H9 (cell line): Measurements from ENCODE around the gene ERN1. TPM values are rescaled to one million over a fixed set of nuclear protein-coding genes. Genes with fewer than 3 reads are reported as not detected.

Source experiments
- DNase-seq: peaks from one replicate; pipeline ENCODE4 v3.0.0-alpha.2; 2017
- H2AFZ ChIP-seq: one replicate; pipeline ENCODE4 v1.6.1; 2013; ENCODE audit warnings: mild to moderate bottlenecking, low read length, control low read depth, moderate library complexity
- H2AK5ac ChIP-seq: 2 replicates; pipeline ENCODE4 v1.6.1; 2013; ENCODE audit warnings: low read length, control low read depth, mixed read lengths; ENCODE audit not compliant: insufficient read length
- H2BK120ac ChIP-seq: one replicate; pipeline ENCODE4 v1.6.1; 2013; ENCODE audit warnings: low read depth, mild to moderate bottlenecking, low read length, control low read depth, inconsistent platforms; ENCODE audit not compliant: poor library complexity, severe bottlenecking
- H2BK12ac ChIP-seq: 2 replicates; pipeline ENCODE4 v1.6.1; 2013; ENCODE audit warnings: low read length, control low read depth, mixed read lengths, low read depth; ENCODE audit not compliant: insufficient read length
- H2BK15ac ChIP-seq: 2 replicates; pipeline ENCODE4 v1.6.1; 2013; ENCODE audit warnings: low read depth, low read length, control low read depth
- H2BK20ac ChIP-seq: one replicate; pipeline ENCODE4 v1.6.1; 2013; ENCODE audit warnings: low read depth, mild to moderate bottlenecking, low read length, control low read depth, inconsistent platforms; ENCODE audit not compliant: poor library complexity, severe bottlenecking
- H2BK5ac ChIP-seq: 2 replicates; pipeline ENCODE4 v1.6.1; 2013; ENCODE audit warnings: low read length, control low read depth, mixed read lengths; ENCODE audit not compliant: insufficient read length
- H3K14ac ChIP-seq: 2 replicates; pipeline ENCODE4 v1.6.1; 2013; ENCODE audit warnings: low read length, control low read depth; ENCODE audit not compliant: insufficient read depth
- H3K18ac ChIP-seq: 2 replicates; pipeline ENCODE4 v1.6.1; 2013; ENCODE audit warnings: low read depth, mild to moderate bottlenecking, mixed read lengths, low read length, control low read depth; ENCODE audit not compliant: insufficient read length
- H3K23ac ChIP-seq: 2 replicates; pipeline ENCODE4 v1.6.1; 2013; ENCODE audit warnings: low read length, control low read depth, mixed read lengths, low read depth; ENCODE audit not compliant: insufficient read length
- H3K23me2 ChIP-seq: 2 replicates; pipeline ENCODE4 v1.6.1; 2013; ENCODE audit warnings: low read depth, mild to moderate bottlenecking, mixed read lengths, low read length, control low read depth; ENCODE audit not compliant: insufficient read length, poor library complexity, severe bottlenecking
- H3K27ac ChIP-seq: 2 replicates; pipeline ENCODE4 v1.5.1; 2013; ENCODE audit warnings: low read length, control low read depth, mixed read lengths, low read depth; ENCODE audit not compliant: insufficient read length
- H3K27me3 ChIP-seq: 2 replicates; pipeline ENCODE4 v1.6.1; 2013; ENCODE audit warnings: low read length, control low read depth, inconsistent platforms; ENCODE audit not compliant: insufficient read depth
- H3K4ac ChIP-seq: 2 replicates; pipeline ENCODE4 v1.6.1; 2013; ENCODE audit warnings: low read depth, mild to moderate bottlenecking, control low read depth, inconsistent platforms, low read length, moderate library complexity
- H3K4me1 ChIP-seq: 2 replicates; pipeline ENCODE4 v1.6.1; 2013; ENCODE audit warnings: low read length, control low read depth, inconsistent platforms; ENCODE audit not compliant: insufficient read depth
- H3K4me2 ChIP-seq: 2 replicates; pipeline ENCODE4 v1.6.1; 2013; ENCODE audit warnings: low read length, control low read depth, mixed read lengths; ENCODE audit not compliant: insufficient read length, insufficient read depth
- H3K56ac ChIP-seq: 2 replicates; pipeline ENCODE4 v1.6.1; 2013; ENCODE audit warnings: low read depth, mild to moderate bottlenecking, mixed read lengths, low read length, control low read depth; ENCODE audit not compliant: insufficient read length
- H3K79me1 ChIP-seq: 2 replicates; pipeline ENCODE4 v1.6.1; 2013; ENCODE audit warnings: low read depth, mild to moderate bottlenecking, moderate library complexity, low read length, control low read depth, inconsistent platforms; ENCODE audit not compliant: insufficient read depth, poor library complexity, severe bottlenecking
- H3K79me2 ChIP-seq: 2 replicates; pipeline ENCODE4 v1.6.1; 2013; ENCODE audit warnings: low read length, control low read depth, inconsistent platforms; ENCODE audit not compliant: insufficient read depth
- H3K9ac ChIP-seq: 2 replicates; pipeline ENCODE4 v1.6.1; 2013; ENCODE audit warnings: low read length, control low read depth, mixed read lengths; ENCODE audit not compliant: insufficient read length; ENCODE audit errors: extremely low read depth
- H3K9me3 ChIP-seq: one replicate; pipeline ENCODE4 v1.6.1; 2013; ENCODE audit warnings: low read depth, low read length, inconsistent platforms; ENCODE audit not compliant: control insufficient read depth
- H3T11ph ChIP-seq: one replicate; pipeline ENCODE4 v1.6.1; 2013; ENCODE audit warnings: mild to moderate bottlenecking, low read length, control low read depth, inconsistent platforms
- H4K20me1 ChIP-seq: one replicate; pipeline ENCODE4 v1.6.1; 2013; ENCODE audit not compliant: control insufficient read depth, insufficient read length, insufficient read depth
- H4K5ac ChIP-seq: 2 replicates; pipeline ENCODE4 v1.6.1; 2013; ENCODE audit warnings: low read depth, mild to moderate bottlenecking, mixed read lengths, low read length, control low read depth; ENCODE audit not compliant: insufficient read length
- H4K8ac ChIP-seq: replicated peaks from 2 replicates; pipeline ENCODE4 v1.6.1; 2013; ENCODE audit warnings: low read length, control low read depth, mixed read lengths, low read depth; ENCODE audit not compliant: insufficient read length
- H4K91ac ChIP-seq: 2 replicates; pipeline ENCODE4 v1.6.1; 2013; ENCODE audit warnings: low read depth, mild to moderate bottlenecking, moderate library complexity, mixed read lengths, low read length, control low read depth; ENCODE audit not compliant: insufficient read length
- H3K27ac Mint-ChIP-seq, 3 experiments: 2 replicates in 2 of 3; 3 replicates in 1 of 3; pipeline ENCODE4 v1.8.0; 2020 to 2021; ENCODE audit warnings: mixed read lengths in 3 of 3, mild to moderate bottlenecking in 1 of 3, moderate library complexity in 1 of 3
- H3K27me3 Mint-ChIP-seq: 2 replicates; pipeline ENCODE4 v1.8.0; 2021; ENCODE audit warnings: low read depth, mild to moderate bottlenecking, moderate library complexity, mixed read lengths
- H3K36me3 Mint-ChIP-seq, 3 experiments: 2 replicates in 2 of 3; 3 replicates in 1 of 3; pipeline ENCODE4 v1.8.0; 2020 to 2021; ENCODE audit warnings: low read depth in 3 of 3, mixed read lengths in 3 of 3; ENCODE audit not compliant: insufficient read depth in 1 of 3
- H3K4me1 Mint-ChIP-seq, 2 experiments: 2 replicates each; pipeline ENCODE4 v1.8.0; 2020; ENCODE audit warnings: mixed read lengths in 2 of 2
- H3K4me3 Mint-ChIP-seq, 2 experiments: 2 replicates in 1 of 2; 3 replicates in 1 of 2; pipeline ENCODE4 v1.8.0; 2020 to 2021; ENCODE audit warnings: mild to moderate bottlenecking in 2 of 2, mixed read lengths in 2 of 2, moderate library complexity in 1 of 2
- H3K9me3 Mint-ChIP-seq, 2 experiments: 2 replicates in 1 of 2; 3 replicates in 1 of 2; pipeline ENCODE4 v1.8.0; 2020; ENCODE audit warnings: mild to moderate bottlenecking in 2 of 2, mixed read lengths in 2 of 2, moderate library complexity in 1 of 2
- CTCF ChIP-seq: fragments of 200-600 bp; sonication (generic); conservative IDR thresholded peaks from 3 replicates; pipeline ENCODE4 v1.8.0; 2021; ENCODE audit warnings: antibody characterized with exemption, mild to moderate bottlenecking
- WGBS: extraction: QIAGEN DNeasy Blood & Tissue Kit; methylation state at CpG from one replicate; pipeline ENCODE4 v1.1.7; 2013; ENCODE audit warnings: missing lambda C conversion rate, low lambda C conversion rate, mixed read lengths; ENCODE audit not compliant: insufficient read length; ENCODE audit errors: extremely low coverage; 5-methylcytosine and 5-hydroxymethylcytosine counted together
- total RNA-seq: library from RNA; stranded (reverse); gene quantifications from 2 replicates; pipeline ENCODE4 v1.2.1, GENCODE V29; 2021

The ERN1 gene
- total RNA-seq, 1 experiment from 2014 or later, result 5.0 TPM

- H3K36me3 Mint-ChIP-seq, result no peaks in the 10 kb centered on the region
- Histone ChIP-seq H3K79me2 (no peaks in the 10 kb centered on the region), H4K8ac (no peak overlapping the region), H4K5ac (no peak overlapping the region), H3K27ac (no peak overlapping the region), H3K14ac (no peak overlapping the region), H2BK12ac (no peak overlapping the region), H2BK120ac (no peak overlapping the region), H3K9ac (no peak overlapping the region), H3K4me2 (no peak overlapping the region), H3K79me1 (no peaks in the 10 kb centered on the region), H2BK5ac (no peak overlapping the region), H2BK20ac (no peak overlapping the region), H4K91ac (no peak overlapping the region), H3T11ph (no peak overlapping the region), H2AFZ (no peak overlapping the region), H2BK15ac (no peak overlapping the region), H3K56ac (no peak overlapping the region), H3K4me1 (0 out of 2 replicates have a peak, but pooled peaks cover 3% of the 10 kb centered on the region), H3K18ac (no peak overlapping the region), H4K20me1 (no peaks in the 10 kb centered on the region), H3K27me3 (peaks cover 6% of the 10 kb centered on the region; the same call in 1 of the 2 replicates), H3K23ac (no peak overlapping the region), H3K23me2 (peaks cover 8% of the 10 kb centered on the region), H3K9me3 (no peaks in the 10 kb centered on the region), H2AK5ac (no peak overlapping the region), H3K4ac (no peak overlapping the region)
- H3K27ac Mint-ChIP-seq, result no peak overlapping the region
- peaks cover 64% of the 10 kb centered on the region for H3K27me3 Mint-ChIP-seq
- TF ChIP-seq CTCF, result no peak
- peaks cover 12 to 25% of the 10 kb centered on the region in 2 experiments for H3K4me1 Mint-ChIP-seq
- H3K9me3 Mint-ChIP-seq, result no peaks in the 10 kb centered on the region; a peak in 2 of 5 replicates
- no CpG with 5 or more reads among the region's 3 CpGs for WGBS
- DNase-seq, result peak; percentile 19
- no peak overlapping the region; a peak in 1 of 5 replicates for H3K4me3 Mint-ChIP-seq
Measured at GRCh38 chr17:63993368-63993985, 136.5 kb downstream of the ERN1 start.
